OCI-LY1 (cell line): ENCODE measurements around the gene KCNH8.

Experiments used
- EZH2 ChIP-seq: fragments of 200-600 bp; sonication (generic), shearing (Covaris generic); IDR thresholded peaks from 2 replicates; pipeline ENCODE4 v1.8.0; 2017; ENCODE audit warnings: borderline replicate concordance, mixed run types, mild to moderate bottlenecking, antibody characterized with exemption, low read length, moderate library complexity, mixed read lengths
- TF ChIP-seq, protein P1 (sequence below): fragments of 200-600 bp; sonication (generic), shearing (Covaris generic); IDR thresholded peaks from 2 replicates; pipeline ENCODE4 v1.5.1; 2017; ENCODE audit warnings: mild to moderate bottlenecking, antibody characterized with exemption, low read length, moderate library complexity, mixed read lengths

DNA sequence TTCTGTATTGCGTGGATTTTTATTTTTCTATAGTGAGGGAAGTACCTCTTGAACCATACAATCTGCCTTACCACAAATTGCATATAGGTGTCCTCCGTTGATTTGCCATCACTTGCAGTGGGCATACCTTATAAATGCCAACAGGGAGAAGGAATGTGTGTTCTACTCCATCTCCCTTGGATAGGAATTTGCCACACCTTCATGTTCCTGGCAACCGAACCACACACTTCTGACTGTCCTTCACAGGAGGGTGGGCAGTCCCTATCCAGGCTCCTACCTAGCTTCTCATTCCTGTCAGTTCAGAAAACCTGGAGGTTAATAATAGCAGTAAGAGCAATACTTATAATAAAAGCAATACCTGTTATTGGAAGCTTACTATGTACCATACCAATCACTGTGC is 428.0 kb downstream of the KCNH8 start:
- TF ChIP-seq, protein P1, sequence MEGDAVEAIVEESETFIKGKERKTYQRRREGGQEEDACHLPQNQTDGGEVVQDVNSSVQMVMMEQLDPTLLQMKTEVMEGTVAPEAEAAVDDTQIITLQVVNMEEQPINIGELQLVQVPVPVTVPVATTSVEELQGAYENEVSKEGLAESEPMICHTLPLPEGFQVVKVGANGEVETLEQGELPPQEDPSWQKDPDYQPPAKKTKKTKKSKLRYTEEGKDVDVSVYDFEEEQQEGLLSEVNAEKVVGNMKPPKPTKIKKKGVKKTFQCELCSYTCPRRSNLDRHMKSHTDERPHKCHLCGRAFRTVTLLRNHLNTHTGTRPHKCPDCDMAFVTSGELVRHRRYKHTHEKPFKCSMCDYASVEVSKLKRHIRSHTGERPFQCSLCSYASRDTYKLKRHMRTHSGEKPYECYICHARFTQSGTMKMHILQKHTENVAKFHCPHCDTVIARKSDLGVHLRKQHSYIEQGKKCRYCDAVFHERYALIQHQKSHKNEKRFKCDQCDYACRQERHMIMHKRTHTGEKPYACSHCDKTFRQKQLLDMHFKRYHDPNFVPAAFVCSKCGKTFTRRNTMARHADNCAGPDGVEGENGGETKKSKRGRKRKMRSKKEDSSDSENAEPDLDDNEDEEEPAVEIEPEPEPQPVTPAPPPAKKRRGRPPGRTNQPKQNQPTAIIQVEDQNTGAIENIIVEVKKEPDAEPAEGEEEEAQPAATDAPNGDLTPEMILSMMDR: no peak
- TF ChIP-seq EZH2: no peak
